OCI-LY7 (cell line): Measurements from ENCODE around the gene C6orf15.

ENCODE experiments used
- EZH2phosphoT487 ChIP-seq: fragments of 200-600 bp; sonication (generic); IDR thresholded peaks from 2 replicates; pipeline ENCODE4 v1.6.1; 2018; ENCODE audit warnings: low read depth, borderline replicate concordance, mild to moderate bottlenecking, mixed run types, antibody characterized with exemption, low read length, moderate library complexity, mixed read lengths
- TF ChIP-seq, protein P1 (sequence below): fragments of 200-600 bp; sonication (generic); conservative IDR thresholded peaks from 2 replicates; pipeline ENCODE4 v1.5.1; 2014; ENCODE audit warnings: mild to moderate bottlenecking, antibody characterized with exemption, low read length, moderate library complexity, mixed read lengths

DNA sequence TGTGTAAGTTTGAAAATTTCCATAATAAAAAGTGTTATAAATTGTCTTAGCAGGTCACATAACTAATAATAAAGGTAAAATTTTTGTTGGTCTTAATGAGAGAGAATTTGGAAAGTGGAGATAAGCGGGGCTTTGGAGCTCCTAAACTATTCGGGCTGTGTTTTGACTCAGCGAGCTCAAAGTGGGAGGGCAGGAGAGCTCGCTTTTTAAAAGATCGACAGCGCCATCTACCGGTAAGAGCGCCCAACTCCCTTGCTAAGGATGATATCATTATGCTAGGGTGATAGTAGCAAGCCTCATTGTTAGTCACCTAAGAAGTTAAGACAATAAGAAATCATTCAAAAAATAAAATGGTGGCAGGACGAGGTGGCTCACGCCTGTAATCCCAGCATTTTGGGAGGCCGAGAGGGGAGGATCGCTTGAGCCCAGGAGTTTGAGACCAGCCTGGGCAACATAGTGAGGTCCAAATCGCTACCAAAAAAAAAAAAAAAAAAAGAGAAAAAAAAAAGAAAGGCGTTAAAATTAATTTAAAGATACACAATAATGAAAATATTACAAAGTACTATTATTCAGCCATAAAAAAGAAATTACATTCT lies 24.8 kb downstream of the C6orf15 start:
- TF ChIP-seq EZH2phosphoT487, result no peak
- TF ChIP-seq, protein P1, sequence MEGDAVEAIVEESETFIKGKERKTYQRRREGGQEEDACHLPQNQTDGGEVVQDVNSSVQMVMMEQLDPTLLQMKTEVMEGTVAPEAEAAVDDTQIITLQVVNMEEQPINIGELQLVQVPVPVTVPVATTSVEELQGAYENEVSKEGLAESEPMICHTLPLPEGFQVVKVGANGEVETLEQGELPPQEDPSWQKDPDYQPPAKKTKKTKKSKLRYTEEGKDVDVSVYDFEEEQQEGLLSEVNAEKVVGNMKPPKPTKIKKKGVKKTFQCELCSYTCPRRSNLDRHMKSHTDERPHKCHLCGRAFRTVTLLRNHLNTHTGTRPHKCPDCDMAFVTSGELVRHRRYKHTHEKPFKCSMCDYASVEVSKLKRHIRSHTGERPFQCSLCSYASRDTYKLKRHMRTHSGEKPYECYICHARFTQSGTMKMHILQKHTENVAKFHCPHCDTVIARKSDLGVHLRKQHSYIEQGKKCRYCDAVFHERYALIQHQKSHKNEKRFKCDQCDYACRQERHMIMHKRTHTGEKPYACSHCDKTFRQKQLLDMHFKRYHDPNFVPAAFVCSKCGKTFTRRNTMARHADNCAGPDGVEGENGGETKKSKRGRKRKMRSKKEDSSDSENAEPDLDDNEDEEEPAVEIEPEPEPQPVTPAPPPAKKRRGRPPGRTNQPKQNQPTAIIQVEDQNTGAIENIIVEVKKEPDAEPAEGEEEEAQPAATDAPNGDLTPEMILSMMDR, result peak; percentile 85
